ENCODE results near the gene MAP3K1.

The MAP3K1 gene

DNA sequence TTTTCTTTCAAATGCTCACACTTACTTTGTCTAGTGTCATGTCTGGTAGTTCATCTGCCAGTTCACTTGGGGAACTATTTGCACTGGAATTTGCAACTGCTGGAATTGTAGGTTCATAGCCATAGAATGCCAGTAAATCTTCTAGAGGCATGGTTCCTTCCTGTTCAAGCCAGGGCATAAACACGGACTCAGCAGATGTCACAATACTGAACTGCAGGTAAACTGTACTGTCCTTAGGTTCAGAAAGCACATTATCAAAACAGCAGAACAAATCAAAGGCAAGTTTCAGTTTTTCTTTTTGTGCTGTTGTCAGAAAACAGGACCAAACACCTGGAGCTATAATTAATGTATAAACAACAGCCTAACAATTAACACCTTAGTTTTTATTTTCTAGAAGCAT lies 123.5 kb downstream of the MAP3K1 start:
- H3K4me3 ChIP-seq (ENCODE audit: low read length): no peak overlapping the region
- TF ChIP-seq, protein P1, sequence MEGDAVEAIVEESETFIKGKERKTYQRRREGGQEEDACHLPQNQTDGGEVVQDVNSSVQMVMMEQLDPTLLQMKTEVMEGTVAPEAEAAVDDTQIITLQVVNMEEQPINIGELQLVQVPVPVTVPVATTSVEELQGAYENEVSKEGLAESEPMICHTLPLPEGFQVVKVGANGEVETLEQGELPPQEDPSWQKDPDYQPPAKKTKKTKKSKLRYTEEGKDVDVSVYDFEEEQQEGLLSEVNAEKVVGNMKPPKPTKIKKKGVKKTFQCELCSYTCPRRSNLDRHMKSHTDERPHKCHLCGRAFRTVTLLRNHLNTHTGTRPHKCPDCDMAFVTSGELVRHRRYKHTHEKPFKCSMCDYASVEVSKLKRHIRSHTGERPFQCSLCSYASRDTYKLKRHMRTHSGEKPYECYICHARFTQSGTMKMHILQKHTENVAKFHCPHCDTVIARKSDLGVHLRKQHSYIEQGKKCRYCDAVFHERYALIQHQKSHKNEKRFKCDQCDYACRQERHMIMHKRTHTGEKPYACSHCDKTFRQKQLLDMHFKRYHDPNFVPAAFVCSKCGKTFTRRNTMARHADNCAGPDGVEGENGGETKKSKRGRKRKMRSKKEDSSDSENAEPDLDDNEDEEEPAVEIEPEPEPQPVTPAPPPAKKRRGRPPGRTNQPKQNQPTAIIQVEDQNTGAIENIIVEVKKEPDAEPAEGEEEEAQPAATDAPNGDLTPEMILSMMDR (IDR thresholded peaks at IDR 0.05; ENCODE audit: insufficient read depth, low read depth, low read length, missing control alignments): no peak

DNA sequence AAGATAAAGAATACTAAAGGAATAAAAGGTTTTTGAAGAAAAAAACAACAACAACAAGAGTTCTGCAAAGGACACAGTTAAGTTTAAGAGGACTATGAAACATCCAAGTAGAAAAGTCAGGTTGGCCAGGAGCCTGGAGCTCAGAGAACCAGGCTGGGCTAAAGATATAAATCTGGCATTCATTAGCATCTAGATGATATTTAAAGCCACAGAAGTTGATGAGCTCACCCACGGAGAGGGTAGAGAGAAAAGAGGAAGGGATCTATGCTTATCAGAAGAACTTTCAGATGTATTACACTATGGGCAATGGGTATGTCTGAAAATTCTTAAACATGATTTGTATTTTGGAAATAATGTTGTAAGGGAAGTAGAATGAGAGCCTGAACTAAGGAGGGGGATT lies 126.6 kb downstream of the MAP3K1 start:
- DNase-seq (ENCODE audit: low read depth): no peak
- TF ChIP-seq, protein P1 (IDR thresholded peaks at IDR 0.05; ENCODE audit: insufficient read depth, low read depth, low read length, missing control alignments): no peak
- H3K4me3 ChIP-seq (ENCODE audit: low read length): no peak overlapping the region

More for the DNA sequence above, 123.5 kb downstream of the MAP3K1 start:
- no peak for DNase-seq (ENCODE audit: low read depth)
